ENCODE results near the gene ZNF205. TPM values are rescaled to one million over a fixed set of nuclear protein-coding genes. Genes with fewer than 3 reads are reported as not detected.

ZNF205 gene
- total and polyA plus RNA-seq, 2 donors (not counting 1 experiment from before 2014, with no cell fraction given) = not detected

DNA sequence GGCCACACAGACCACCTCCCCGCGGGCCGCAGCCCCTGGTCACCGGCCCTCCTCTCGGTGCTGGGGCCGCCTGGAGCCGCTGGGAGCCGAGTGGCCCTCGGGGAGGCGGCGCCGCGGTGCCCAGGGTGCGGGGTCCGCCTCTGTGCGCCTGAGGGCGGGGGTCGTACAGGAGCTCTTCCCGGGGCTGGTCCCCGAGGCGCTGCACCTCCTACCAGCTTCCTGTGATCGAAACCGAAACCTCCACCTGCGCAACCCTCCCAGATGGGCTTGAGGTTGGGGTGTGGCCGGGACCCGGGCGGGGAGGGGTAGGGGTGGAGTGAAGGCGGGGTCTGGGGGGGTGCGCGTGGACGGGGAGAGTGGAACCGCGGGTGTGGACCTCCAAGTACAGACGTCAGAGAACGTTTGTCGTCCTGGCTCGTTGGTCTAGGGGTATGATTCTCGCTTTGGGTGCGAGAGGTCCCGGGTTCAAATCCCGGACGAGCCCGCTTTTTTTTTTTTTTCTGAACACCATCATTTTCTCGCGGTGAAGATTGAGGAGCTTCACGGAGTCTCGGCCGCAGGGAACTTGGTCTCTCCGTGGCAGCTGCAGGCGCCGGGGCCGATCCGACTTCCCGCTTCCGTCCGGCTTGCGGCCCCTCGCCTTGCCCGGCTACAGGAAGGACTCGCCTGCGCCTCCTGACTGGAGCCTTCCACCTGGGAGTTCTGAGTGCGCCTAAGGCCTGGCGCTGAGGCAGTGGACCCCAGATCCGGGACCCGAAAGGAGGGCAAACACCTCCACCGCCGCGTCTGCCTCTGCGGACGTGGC lies 46.3 kb downstream of the ZNF205 start:
- H3K4me3 Mint-ChIP-seq = peak overlapping the region; percentile 93
- Histone ChIP-seq H3K36me3 (replicated peaks in 1 of 2; ENCODE audit: control extremely low read depth in 1 of 2, control insufficient read depth in 1 of 2, extremely low read depth in 1 of 2, insufficient read depth in 2 of 2, low read length in 1 of 2) (no peaks in the 10 kb centered on the region), H3K79me2 (ENCODE audit: control insufficient read depth, insufficient read depth, low read length) (no peaks in the 10 kb centered on the region), H3K27me3 (replicated peaks in 1 of 4; ENCODE audit: control extremely low read depth in 1 of 4, control insufficient read depth in 3 of 4, insufficient read depth in 4 of 4, low read length in 3 of 4) (peaks cover 0 to 6% (median 2%) of the 10 kb centered on the region in 4 experiments), H3K9ac (ENCODE audit: low read length) (peak overlapping the region; percentile 88), H3K4me1 (ENCODE audit: control insufficient read depth in 2 of 2, insufficient read depth in 2 of 2, low read length in 2 of 2) (peaks cover 17 to 27% of the 10 kb centered on the region in 2 donors), H3K4me3 (ENCODE audit: control extremely low read depth in 1 of 5, extremely low read depth in 1 of 5, insufficient read depth in 1 of 5, low read depth in 2 of 5, low read length in 4 of 5) (peak overlapping the region; percentile 67 to 96 (median 84)), H3K4me2 (replicated peaks; ENCODE audit: low read depth, low read length, poor library complexity, severe bottlenecking) (peak overlapping the region; percentile 99), H3K27ac (ENCODE audit: low read length in 2 of 2) (peak overlapping the region; percentile 43 to 60), H3K9me3 (ENCODE audit: control extremely low read depth in 1 of 3, control insufficient read depth in 2 of 3, insufficient read depth in 1 of 3, low read length in 2 of 3) (peaks cover 0 to 34% (median 3%) of the 10 kb centered on the region in 3 donors), H2AFZ (ENCODE audit: insufficient read depth, low read depth, low read length, poor library complexity, severe bottlenecking) (peak overlapping the region; percentile 84), H4K20me1 (ENCODE audit: control insufficient read depth, insufficient read depth, low read length, poor library complexity, severe bottlenecking) (no peaks in the 10 kb centered on the region)
- peaks cover 2% of the 10 kb centered on the region for H3K27me3 Mint-ChIP-seq
- peak; percentile 92 for DNase-seq
- peak; percentile 91 for ATAC-seq (ENCODE audit: low read depth)
- peaks cover 5% of the 10 kb centered on the region for H3K9me3 Mint-ChIP-seq (ENCODE audit: insufficient read depth)
- POLR2A ChIA-PET = interaction anchor here (0.6 to 2.7 kb wide), 14 partner anchors 9 to 242 kb away, joined by 3 to 27 read pairs (median 3); partner anchors contain the start of genes HCFC1R1, THOC6, ZNF213 and ZSCAN32
- CTCF ChIA-PET = interaction anchor here (0.6 to 3.2 kb wide), 8 partner anchors 9 to 341 kb away, joined by 3 to 13 read pairs (median 4); partner anchors contain the start of gene ZNF213
- intact Hi-C loops (cut with micrococcal nuclease) = loop anchor here (1.0 to 10.0 kb wide), 4 partner anchors 8 to 106 kb away; no protein-coding TSS in a partner anchor
- TF ChIP-seq EZH2 (IDR thresholded peaks at IDR 0.05; ENCODE audit: borderline replicate concordance, insufficient read depth, low read depth, low read length, poor library complexity, severe bottlenecking) = no peak
- TF ChIP-seq, protein P1, sequence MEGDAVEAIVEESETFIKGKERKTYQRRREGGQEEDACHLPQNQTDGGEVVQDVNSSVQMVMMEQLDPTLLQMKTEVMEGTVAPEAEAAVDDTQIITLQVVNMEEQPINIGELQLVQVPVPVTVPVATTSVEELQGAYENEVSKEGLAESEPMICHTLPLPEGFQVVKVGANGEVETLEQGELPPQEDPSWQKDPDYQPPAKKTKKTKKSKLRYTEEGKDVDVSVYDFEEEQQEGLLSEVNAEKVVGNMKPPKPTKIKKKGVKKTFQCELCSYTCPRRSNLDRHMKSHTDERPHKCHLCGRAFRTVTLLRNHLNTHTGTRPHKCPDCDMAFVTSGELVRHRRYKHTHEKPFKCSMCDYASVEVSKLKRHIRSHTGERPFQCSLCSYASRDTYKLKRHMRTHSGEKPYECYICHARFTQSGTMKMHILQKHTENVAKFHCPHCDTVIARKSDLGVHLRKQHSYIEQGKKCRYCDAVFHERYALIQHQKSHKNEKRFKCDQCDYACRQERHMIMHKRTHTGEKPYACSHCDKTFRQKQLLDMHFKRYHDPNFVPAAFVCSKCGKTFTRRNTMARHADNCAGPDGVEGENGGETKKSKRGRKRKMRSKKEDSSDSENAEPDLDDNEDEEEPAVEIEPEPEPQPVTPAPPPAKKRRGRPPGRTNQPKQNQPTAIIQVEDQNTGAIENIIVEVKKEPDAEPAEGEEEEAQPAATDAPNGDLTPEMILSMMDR (IDR thresholded peaks at IDR 0.05) = no peak
- H3K4me1 Mint-ChIP-seq = peaks cover 18% of the 10 kb centered on the region
- under 1% methylated on average over 61 of the region's 70 CpGs for WGBS (ENCODE audit: insufficient coverage)
- peak overlapping the region; percentile 95 for H3K27ac Mint-ChIP-seq

All from B cell (primary cell).